HepG2 (cell line): ENCODE measurements around the gene BCAR3. TPM values are rescaled to one million over a fixed set of nuclear protein-coding genes. Genes with fewer than 3 reads are reported as not detected.

Experiments used
- GABPB1 ChIP-seq: IDR thresholded peaks from 2 replicates; pipeline ENCODE4 v1.6.1; 2016; ENCODE audit warnings: mild to moderate bottlenecking, missing genetic modification reagents, moderate library complexity, missing compliant biosample characterization
- GZF1 ChIP-seq: sonication (generic); formaldehyde crosslinking; IDR thresholded peaks from 2 replicates; pipeline ENCODE4 v1.5.1; 2020; ENCODE audit warnings: mild to moderate bottlenecking, missing genetic modification reagents
- HNRNPLL ChIP-seq: fragments of 200-400 bp; formaldehyde crosslinking; IDR thresholded peaks from 2 replicates; pipeline ENCODE4 v1.6.1; 2017; ENCODE audit warnings: mild to moderate bottlenecking, low read depth, low read length; ENCODE audit not compliant: poor library complexity, severe bottlenecking
- IKZF1 ChIP-seq: fragments of 450-650 bp; IDR thresholded peaks from 2 replicates; pipeline ENCODE4 v1.7.1; 2016
- NFATC3 ChIP-seq: sonication (generic); formaldehyde crosslinking; IDR thresholded peaks from 2 replicates; pipeline ENCODE4 v1.5.1; 2020; ENCODE audit warnings: mild to moderate bottlenecking, missing genetic modification reagents
- PBX3 ChIP-seq: sonication (generic); formaldehyde crosslinking; IDR thresholded peaks from 2 replicates; pipeline ENCODE4 v1.8.1; 2023; ENCODE audit warnings: missing genetic modification reagents, inconsistent platforms, borderline replicate concordance
- SALL1 ChIP-seq: sonication (generic); formaldehyde crosslinking; IDR thresholded peaks from 2 replicates; pipeline ENCODE4 v1.8.0; 2022; ENCODE audit warnings: mild to moderate bottlenecking, missing genetic modification reagents
- SIN3A ChIP-seq: IDR thresholded peaks from 2 replicates; pipeline ENCODE4 v1.6.1; 2011; ENCODE audit warnings: low read depth, mild to moderate bottlenecking, control low read depth, low read length, borderline replicate concordance
- SP2 ChIP-seq: sonication (generic); formaldehyde crosslinking; IDR thresholded peaks from 2 replicates; pipeline ENCODE4 v1.5.1; 2020; ENCODE audit warnings: mild to moderate bottlenecking, missing genetic modification reagents
- SRF ChIP-seq: IDR thresholded peaks from 2 replicates; pipeline ENCODE4 v1.6.1; 2011; ENCODE audit warnings: mild to moderate bottlenecking, low read depth, low read length, moderate library complexity
- SRSF4 ChIP-seq: fragments of 200-400 bp; formaldehyde crosslinking; IDR thresholded peaks from one replicate; pipeline ENCODE4 v1.6.1; 2018; ENCODE audit warnings: mild to moderate bottlenecking, low read depth, low read length, moderate library complexity; ENCODE audit not compliant: poor library complexity, severe bottlenecking
- ZBTB37 ChIP-seq: sonication (generic); formaldehyde crosslinking; IDR thresholded peaks from 2 replicates; pipeline ENCODE4 v1.4.0; 2020; ENCODE audit warnings: mild to moderate bottlenecking, missing genetic modification reagents
- ZNF329 ChIP-seq: sonication (generic); formaldehyde crosslinking; IDR thresholded peaks from 2 replicates; pipeline ENCODE4 v1.9.0; 2021; ENCODE audit warnings: low read depth, mild to moderate bottlenecking, missing genetic modification reagents
- ZNF354B ChIP-seq: sonication (generic); formaldehyde crosslinking; IDR thresholded peaks from 2 replicates; pipeline ENCODE4 v1.8.0; 2022; ENCODE audit warnings: mild to moderate bottlenecking, missing genetic modification reagents
- ZNF414 ChIP-seq: sonication (generic); formaldehyde crosslinking; IDR thresholded peaks from 2 replicates; pipeline ENCODE4 v1.5.0; 2020; ENCODE audit warnings: missing genetic modification reagents
- ZNF703 ChIP-seq: sonication (generic); formaldehyde crosslinking; IDR thresholded peaks from 2 replicates; pipeline ENCODE4 v1.5.1; 2020; ENCODE audit warnings: missing genetic modification reagents, mild to moderate bottlenecking, moderate library complexity, borderline replicate concordance
- polyA plus RNA-seq, 8 experiments: library from polyadenylated mRNA; depleted of rRNA in 3 of 8; stranded (reverse) in 7 of 8; unstranded in 1 of 8; fragments of >200 nt; fragmentation: Illumina TruSeq in 4 of 8; extraction: Trizol in 4 of 8; gene quantifications; 2 replicates each; pipeline versions ENCODE4 v1.2.1 to v1.2.3, GENCODE V29; 2011 to 2016; ENCODE audit warnings: low read depth in 4 of 8, missing spikeins in 1 of 8, mixed read lengths in 1 of 8; ENCODE audit not compliant: insufficient read depth in 1 of 8
- total RNA-seq, 5 experiments: library from RNA; depleted of rRNA; stranded (reverse); fragments of >200 nt; fragmentation: Illumina TruSeq; extraction: Trizol; gene quantifications; 2 replicates each; pipeline ENCODE4 v1.2.3, GENCODE V29; 2016; ENCODE audit warnings: low read depth in 1 of 5
- TF ChIP-seq, protein P1 (sequence below): sonication (generic); formaldehyde crosslinking; IDR thresholded peaks from 2 replicates; pipeline ENCODE4 v1.5.0; 2020; ENCODE audit warnings: mild to moderate bottlenecking, missing genetic modification reagents, borderline replicate concordance
- TF ChIP-seq, protein P2 (sequence below): sonication (generic); formaldehyde crosslinking; IDR thresholded peaks from 2 replicates; pipeline ENCODE4 v1.8.0; 2022; ENCODE audit warnings: low read depth, missing genetic modification reagents
- TF ChIP-seq, protein P3 (sequence below): sonication (generic); formaldehyde crosslinking; IDR thresholded peaks from 2 replicates; pipeline ENCODE4 v1.4.0; 2020; ENCODE audit warnings: missing genetic modification reagents

BCAR3 gene
- total and polyA plus RNA-seq, 2 of the 13 experiments (the other 11 are each of a cell fraction or from before 2014, with no cell fraction given), result 3.6 to 4.8 TPM

GRCh38 chr1:93615582-93616150 is 66.0 kb downstream of the BCAR3 start (continued):
- TF ChIP-seq IKZF1 (no peak), ZNF329 (CRISPR knock-in tag) (no peak), SRSF4 (no peak), NFATC3 (no peak), ZNF414 (CRISPR knock-in tag) (no peak), ZNF703 (CRISPR knock-in tag) (no peak), PBX3 (CRISPR knock-in tag) (no peak), SALL1 (CRISPR knock-in tag) (peak; percentile 73), SIN3A (no peak), GZF1 (CRISPR knock-in tag) (no peak), SRF (no peak), GABPB1 (CRISPR knock-in tag) (peak; percentile 84), HNRNPLL (no peak), ZBTB37 (CRISPR knock-in tag) (no peak), ZNF354B (no peak), SP2 (CRISPR knock-in tag) (no peak)
- TF ChIP-seq, protein P1, sequence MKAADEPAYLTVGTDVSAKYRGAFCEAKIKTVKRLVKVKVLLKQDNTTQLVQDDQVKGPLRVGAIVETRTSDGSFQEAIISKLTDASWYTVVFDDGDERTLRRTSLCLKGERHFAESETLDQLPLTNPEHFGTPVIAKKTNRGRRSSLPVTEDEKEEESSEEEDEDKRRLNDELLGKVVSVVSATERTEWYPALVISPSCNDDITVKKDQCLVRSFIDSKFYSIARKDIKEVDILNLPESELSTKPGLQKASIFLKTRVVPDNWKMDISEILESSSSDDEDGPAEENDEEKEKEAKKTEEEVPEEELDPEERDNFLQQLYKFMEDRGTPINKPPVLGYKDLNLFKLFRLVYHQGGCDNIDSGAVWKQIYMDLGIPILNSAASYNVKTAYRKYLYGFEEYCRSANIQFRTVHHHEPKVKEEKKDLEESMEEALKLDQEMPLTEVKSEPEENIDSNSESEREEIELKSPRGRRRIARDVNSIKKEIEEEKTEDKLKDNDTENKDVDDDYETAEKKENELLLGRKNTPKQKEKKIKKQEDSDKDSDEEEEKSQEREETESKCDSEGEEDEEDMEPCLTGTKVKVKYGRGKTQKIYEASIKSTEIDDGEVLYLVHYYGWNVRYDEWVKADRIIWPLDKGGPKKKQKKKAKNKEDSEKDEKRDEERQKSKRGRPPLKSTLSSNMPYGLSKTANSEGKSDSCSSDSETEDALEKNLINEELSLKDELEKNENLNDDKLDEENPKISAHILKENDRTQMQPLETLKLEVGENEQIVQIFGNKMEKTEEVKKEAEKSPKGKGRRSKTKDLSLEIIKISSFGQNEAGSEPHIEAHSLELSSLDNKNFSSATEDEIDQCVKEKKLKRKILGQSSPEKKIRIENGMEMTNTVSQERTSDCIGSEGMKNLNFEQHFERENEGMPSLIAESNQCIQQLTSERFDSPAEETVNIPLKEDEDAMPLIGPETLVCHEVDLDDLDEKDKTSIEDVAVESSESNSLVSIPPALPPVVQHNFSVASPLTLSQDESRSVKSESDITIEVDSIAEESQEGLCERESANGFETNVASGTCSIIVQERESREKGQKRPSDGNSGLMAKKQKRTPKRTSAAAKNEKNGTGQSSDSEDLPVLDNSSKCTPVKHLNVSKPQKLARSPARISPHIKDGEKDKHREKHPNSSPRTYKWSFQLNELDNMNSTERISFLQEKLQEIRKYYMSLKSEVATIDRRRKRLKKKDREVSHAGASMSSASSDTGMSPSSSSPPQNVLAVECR, result peak; percentile 13; the same call in 1 of the 2 replicates
- TF ChIP-seq, protein P2, sequence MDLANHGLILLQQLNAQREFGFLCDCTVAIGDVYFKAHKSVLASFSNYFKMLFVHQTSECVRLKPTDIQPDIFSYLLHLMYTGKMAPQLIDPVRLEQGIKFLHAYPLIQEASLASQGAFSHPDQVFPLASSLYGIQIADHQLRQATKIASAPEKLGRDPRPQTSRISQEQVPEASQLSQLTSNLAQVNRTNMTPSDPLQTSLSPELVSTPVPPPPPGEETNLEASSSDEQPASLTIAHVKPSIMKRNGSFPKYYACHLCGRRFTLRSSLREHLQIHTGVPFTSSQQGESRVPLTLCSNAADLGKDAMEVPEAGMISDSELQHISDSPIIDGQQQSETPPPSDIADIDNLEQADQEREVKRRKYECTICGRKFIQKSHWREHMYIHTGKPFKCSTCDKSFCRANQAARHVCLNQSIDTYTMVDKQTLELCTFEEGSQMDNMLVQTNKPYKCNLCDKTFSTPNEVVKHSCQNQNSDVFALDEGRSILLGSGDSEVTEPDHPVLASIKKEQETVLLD (CRISPR knock-in tag), result no peak
- TF ChIP-seq, protein P3, sequence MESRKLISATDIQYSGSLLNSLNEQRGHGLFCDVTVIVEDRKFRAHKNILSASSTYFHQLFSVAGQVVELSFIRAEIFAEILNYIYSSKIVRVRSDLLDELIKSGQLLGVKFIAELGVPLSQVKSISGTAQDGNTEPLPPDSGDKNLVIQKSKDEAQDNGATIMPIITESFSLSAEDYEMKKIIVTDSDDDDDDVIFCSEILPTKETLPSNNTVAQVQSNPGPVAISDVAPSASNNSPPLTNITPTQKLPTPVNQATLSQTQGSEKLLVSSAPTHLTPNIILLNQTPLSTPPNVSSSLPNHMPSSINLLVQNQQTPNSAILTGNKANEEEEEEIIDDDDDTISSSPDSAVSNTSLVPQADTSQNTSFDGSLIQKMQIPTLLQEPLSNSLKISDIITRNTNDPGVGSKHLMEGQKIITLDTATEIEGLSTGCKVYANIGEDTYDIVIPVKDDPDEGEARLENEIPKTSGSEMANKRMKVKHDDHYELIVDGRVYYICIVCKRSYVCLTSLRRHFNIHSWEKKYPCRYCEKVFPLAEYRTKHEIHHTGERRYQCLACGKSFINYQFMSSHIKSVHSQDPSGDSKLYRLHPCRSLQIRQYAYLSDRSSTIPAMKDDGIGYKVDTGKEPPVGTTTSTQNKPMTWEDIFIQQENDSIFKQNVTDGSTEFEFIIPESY, result no peak
